HepG2 (cell line): Measurements from ENCODE around the gene NDRG3. TPM values are rescaled to one million over a fixed set of nuclear protein-coding genes. Genes with fewer than 3 reads are reported as not detected.

Experiments used
- AGO2 ChIP-seq: fragments of 200-400 bp; formaldehyde crosslinking; optimal IDR thresholded peaks from 2 replicates; pipeline ENCODE3; 2017; ENCODE audit warnings: mild to moderate bottlenecking, low read depth, low read length, moderate library complexity
- ATF2 ChIP-seq: sonication (generic); formaldehyde crosslinking; IDR thresholded peaks from 2 replicates; pipeline ENCODE4 v1.4.0; 2020; ENCODE audit warnings: missing genetic modification reagents
- DDIT3 ChIP-seq: sonication (generic); formaldehyde crosslinking; IDR thresholded peaks from 2 replicates; pipeline ENCODE4 v1.4.0; 2020; ENCODE audit warnings: mild to moderate bottlenecking, missing genetic modification reagents
- EEA1 ChIP-seq: sonication (generic); formaldehyde crosslinking; IDR thresholded peaks from 2 replicates; pipeline ENCODE4 v1.5.1; 2020; ENCODE audit warnings: mild to moderate bottlenecking, missing genetic modification reagents, borderline replicate concordance
- GATAD1 ChIP-seq: IDR thresholded peaks from 2 replicates; pipeline ENCODE4 v1.6.1; 2016; ENCODE audit warnings: missing genetic modification reagents, missing compliant biosample characterization
- PAWR ChIP-seq: sonication (generic); formaldehyde crosslinking; IDR thresholded peaks from 2 replicates; pipeline ENCODE4 v1.4.0; 2020; ENCODE audit warnings: missing genetic modification reagents, mild to moderate bottlenecking, borderline replicate concordance
- PHF8 ChIP-seq: sonication (generic); formaldehyde crosslinking; IDR thresholded peaks from 2 replicates; pipeline ENCODE4 v1.5.0; 2020; ENCODE audit warnings: missing genetic modification reagents
- RBFOX2 ChIP-seq: fragments of 200-400 bp; formaldehyde crosslinking; IDR thresholded peaks from 2 replicates; pipeline ENCODE4 v1.6.1; 2017; ENCODE audit warnings: low read depth, mild to moderate bottlenecking, low read length
- RBM39 ChIP-seq: fragments of 200-400 bp; formaldehyde crosslinking; IDR thresholded peaks from one replicate; pipeline ENCODE4 v1.6.1; 2018; ENCODE audit warnings: antibody characterized with exemption, mild to moderate bottlenecking, low read depth, low read length; ENCODE audit not compliant: poor library complexity, severe bottlenecking
- SMARCE1 ChIP-seq: fragments of 450-650 bp; IDR thresholded peaks from 2 replicates; pipeline ENCODE4 v1.6.1; 2017; ENCODE audit warnings: borderline replicate concordance
- SNAI1 ChIP-seq: sonication (generic); formaldehyde crosslinking; IDR thresholded peaks from 2 replicates; pipeline ENCODE4 v1.5.0; 2020; ENCODE audit warnings: mild to moderate bottlenecking, missing genetic modification reagents, borderline replicate concordance
- SP2 ChIP-seq: sonication (generic); formaldehyde crosslinking; IDR thresholded peaks from 2 replicates; pipeline ENCODE4 v1.5.1; 2020; ENCODE audit warnings: mild to moderate bottlenecking, missing genetic modification reagents
- ZKSCAN5 ChIP-seq: sonication (generic); formaldehyde crosslinking; IDR thresholded peaks from 2 replicates; pipeline ENCODE4 v1.5.1; 2020; ENCODE audit warnings: mild to moderate bottlenecking, missing genetic modification reagents
- ZNF260 ChIP-seq: sonication (generic); formaldehyde crosslinking; IDR thresholded peaks from 2 replicates; pipeline ENCODE4 v1.4.0; 2020; ENCODE audit warnings: missing genetic modification reagents, low read depth, mild to moderate bottlenecking, borderline replicate concordance
- ZNF274 ChIP-seq: sonication (generic); formaldehyde crosslinking; IDR thresholded peaks from 2 replicates; pipeline ENCODE4 v1.5.1; 2020; ENCODE audit warnings: mild to moderate bottlenecking, missing genetic modification reagents
- ZNF280B ChIP-seq: sonication (generic); formaldehyde crosslinking; IDR thresholded peaks from 2 replicates; pipeline ENCODE4 v1.5.0; 2020; ENCODE audit warnings: missing genetic modification reagents, mild to moderate bottlenecking, borderline replicate concordance
- ZNF30 ChIP-seq: sonication (generic); formaldehyde crosslinking; IDR thresholded peaks from 2 replicates; pipeline ENCODE4 v1.5.0; 2020; ENCODE audit warnings: mild to moderate bottlenecking, missing genetic modification reagents
- ZNF33A ChIP-seq: sonication (generic); formaldehyde crosslinking; IDR thresholded peaks from 2 replicates; pipeline ENCODE4 v1.5.1; 2020; ENCODE audit warnings: missing genetic modification reagents, mild to moderate bottlenecking, moderate library complexity, borderline replicate concordance
- ZNF747 ChIP-seq: sonication (generic); formaldehyde crosslinking; IDR thresholded peaks from 2 replicates; pipeline ENCODE4 v1.8.1; 2023; ENCODE audit warnings: missing genetic modification reagents, mild to moderate bottlenecking, borderline replicate concordance
- ZNF768 ChIP-seq: sonication (generic); formaldehyde crosslinking; IDR thresholded peaks from 2 replicates; pipeline ENCODE4 v1.4.0; 2020; ENCODE audit warnings: missing genetic modification reagents
- ZNF773 ChIP-seq: sonication (generic); formaldehyde crosslinking; IDR thresholded peaks from 2 replicates; pipeline ENCODE4 v1.4.0; 2020; ENCODE audit warnings: missing genetic modification reagents, borderline replicate concordance
- ZSCAN29 ChIP-seq: sonication (generic); formaldehyde crosslinking; conservative IDR thresholded peaks from 2 replicates; pipeline ENCODE4 v1.4.0; 2020; ENCODE audit warnings: mild to moderate bottlenecking, missing genetic modification reagents
- polyA plus RNA-seq, 8 experiments: library from polyadenylated mRNA; depleted of rRNA in 3 of 8; stranded (reverse) in 7 of 8; unstranded in 1 of 8; fragments of >200 nt; fragmentation: Illumina TruSeq in 4 of 8; extraction: Trizol in 4 of 8; gene quantifications; 2 replicates each; pipeline versions ENCODE4 v1.2.1 to v1.2.3, GENCODE V29; 2011 to 2016; ENCODE audit warnings: low read depth in 4 of 8, missing spikeins in 1 of 8, mixed read lengths in 1 of 8; ENCODE audit not compliant: insufficient read depth in 1 of 8
- total RNA-seq, 5 experiments: library from RNA; depleted of rRNA; stranded (reverse); fragments of >200 nt; fragmentation: Illumina TruSeq; extraction: Trizol; gene quantifications; 2 replicates each; pipeline ENCODE4 v1.2.3, GENCODE V29; 2016; ENCODE audit warnings: low read depth in 1 of 5
- TF ChIP-seq, protein P1 (sequence below): sonication (generic); formaldehyde crosslinking; IDR thresholded peaks from 2 replicates; pipeline ENCODE4 v1.4.0; 2020; ENCODE audit warnings: missing genetic modification reagents

Gene NDRG3
- total and polyA plus RNA-seq, 2 of the 13 experiments (the other 11 are each of a cell fraction or from before 2014, with no cell fraction given): 36.0 to 40.5 TPM

DNA sequence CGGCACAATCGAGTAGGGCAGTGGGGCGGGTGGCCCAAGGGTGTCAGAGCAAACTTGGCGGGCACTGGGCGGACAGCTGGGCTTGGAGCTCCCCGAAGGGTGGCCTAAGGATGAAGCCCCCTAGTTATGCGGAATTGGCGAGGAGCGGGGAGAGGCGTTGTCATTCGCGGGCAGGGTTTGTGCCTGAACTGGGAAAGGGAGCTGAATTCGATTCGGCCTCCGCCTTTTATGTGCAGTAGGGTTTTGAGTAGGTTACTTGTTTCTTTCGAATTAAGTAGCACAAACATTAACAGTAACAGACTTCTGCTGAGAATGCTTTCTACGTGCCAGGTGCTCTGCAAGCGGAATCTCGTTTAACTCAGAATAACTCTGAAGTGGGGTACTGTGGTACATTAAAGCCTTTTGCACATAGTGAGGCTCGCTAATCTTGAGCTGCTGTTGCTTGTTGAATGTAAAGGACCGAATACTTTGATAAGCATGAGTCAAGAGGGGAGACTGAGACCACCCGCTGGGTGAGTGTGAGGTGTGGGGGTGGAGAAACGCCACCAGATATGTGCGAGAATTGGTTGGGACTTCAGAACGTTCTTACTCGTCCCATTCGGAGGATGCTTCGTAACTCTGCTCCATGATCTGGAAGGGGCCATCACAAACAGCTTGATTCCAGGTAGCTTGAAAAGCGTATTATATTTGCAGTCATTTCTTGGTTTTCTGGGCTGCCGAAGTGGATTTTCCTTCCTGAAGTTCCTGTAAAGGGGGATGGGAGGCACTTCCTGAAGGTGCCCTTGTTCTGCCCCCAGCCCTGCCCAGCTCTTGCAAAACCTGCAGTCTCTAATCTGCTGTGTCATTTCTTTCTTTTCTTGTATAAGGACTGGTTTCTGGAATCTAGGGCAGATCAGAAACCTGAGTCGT, 139.5 kb downstream of the NDRG3 start (continued):
- no peak for TF ChIP-seq DDIT3 (CRISPR knock-in tag)
- no peak for TF ChIP-seq SNAI1 (CRISPR knock-in tag)
- TF ChIP-seq RBFOX2: peak; percentile 61; the same call in 1 of the 2 replicates
- TF ChIP-seq, protein P1, sequence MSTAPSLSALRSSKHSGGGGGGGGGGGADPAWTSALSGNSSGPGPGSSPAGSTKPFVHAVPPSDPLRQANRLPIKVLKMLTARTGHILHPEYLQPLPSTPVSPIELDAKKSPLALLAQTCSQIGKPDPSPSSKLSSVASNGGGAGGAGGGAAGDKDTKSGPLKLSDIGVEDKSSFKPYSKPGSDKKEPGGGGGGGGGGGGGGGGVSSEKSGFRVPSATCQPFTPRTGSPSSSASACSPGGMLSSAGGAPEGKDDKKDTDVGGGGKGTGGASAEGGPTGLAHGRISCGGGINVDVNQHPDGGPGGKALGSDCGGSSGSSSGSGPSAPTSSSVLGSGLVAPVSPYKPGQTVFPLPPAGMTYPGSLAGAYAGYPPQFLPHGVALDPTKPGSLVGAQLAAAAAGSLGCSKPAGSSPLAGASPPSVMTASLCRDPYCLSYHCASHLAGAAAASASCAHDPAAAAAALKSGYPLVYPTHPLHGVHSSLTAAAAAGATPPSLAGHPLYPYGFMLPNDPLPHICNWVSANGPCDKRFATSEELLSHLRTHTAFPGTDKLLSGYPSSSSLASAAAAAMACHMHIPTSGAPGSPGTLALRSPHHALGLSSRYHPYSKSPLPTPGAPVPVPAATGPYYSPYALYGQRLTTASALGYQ: no peak
- TF ChIP-seq PAWR: 0 out of 2 replicates have a peak, but pooled peaks have one; percentile 77
- TF ChIP-seq SMARCE1: no peak
- TF ChIP-seq ZNF773: no peak
- no peak; the same call in 1 of the 2 replicates for TF ChIP-seq ATF2 (CRISPR knock-in tag)
- TF ChIP-seq ZNF280B (CRISPR knock-in tag): no peak
- TF ChIP-seq ZNF274: no peak
- TF ChIP-seq ZNF260 (CRISPR knock-in tag): no peak
- TF ChIP-seq EEA1 (CRISPR knock-in tag): no peak
- TF ChIP-seq ZSCAN29 (CRISPR knock-in tag): 0 out of 2 replicates have a peak, but pooled peaks have one; percentile 32
- TF ChIP-seq RBM39: no peak
- TF ChIP-seq ZKSCAN5 (CRISPR knock-in tag): no peak
- no peak for TF ChIP-seq ZNF33A
- no peak for TF ChIP-seq ZNF30 (CRISPR knock-in tag)
- no peak for TF ChIP-seq SP2 (CRISPR knock-in tag)
- peak; percentile 81 for TF ChIP-seq AGO2
- TF ChIP-seq PHF8: no peak
- TF ChIP-seq ZNF747 (CRISPR knock-in tag): no peak
- TF ChIP-seq GATAD1 (CRISPR knock-in tag): peak; percentile 31; the same call in 1 of the 2 replicates
- no peak for TF ChIP-seq ZNF768
